ENCODE data around the gene TRIO.

The TRIO gene

DNA sequence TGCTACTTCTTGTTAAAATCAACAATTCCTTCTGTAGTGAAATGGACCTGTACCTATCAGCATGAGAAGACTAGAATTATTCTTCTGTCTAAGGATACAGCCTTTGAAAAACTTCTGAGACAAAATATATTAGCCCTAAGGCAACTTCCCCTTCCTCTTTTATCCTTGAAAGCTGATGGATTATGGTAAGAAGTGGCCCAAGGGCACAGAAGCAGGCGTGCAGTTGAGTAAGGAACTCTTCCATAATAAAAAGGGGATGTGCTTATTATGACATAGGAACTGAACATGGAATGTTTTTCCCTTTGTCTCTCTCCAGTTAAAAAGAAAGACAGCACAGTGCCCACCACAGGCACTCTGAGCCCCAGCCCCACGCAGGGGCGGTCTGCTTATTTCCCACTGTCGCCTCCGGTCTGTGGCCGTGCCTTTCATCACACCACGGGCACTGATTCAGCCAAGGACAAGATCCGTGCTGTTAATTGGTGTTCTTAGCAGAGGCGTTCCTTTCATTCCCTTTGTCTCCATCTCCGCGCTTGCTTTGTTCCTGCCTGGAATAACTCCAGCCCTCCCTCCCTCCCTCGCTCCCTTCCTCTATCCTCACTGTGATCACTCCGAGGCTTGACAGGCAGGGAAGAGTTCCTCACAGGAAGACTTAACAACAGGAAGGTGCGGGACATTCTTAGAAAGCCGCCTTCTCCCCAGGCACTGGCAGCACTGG, 302.6 kb downstream of the TRIO start:
- H3K4me3 Mint-ChIP-seq = no peak overlapping the region
- H3K4me1 Mint-ChIP-seq = peaks cover 17% of the 10 kb centered on the region
- ATAC-seq (no peak), DNase-seq (no peak)
- H3K9me3 Mint-ChIP-seq = no peaks in the 10 kb centered on the region
- H3K27me3 Mint-ChIP-seq = peaks cover 10% of the 10 kb centered on the region
- no peak overlapping the region for H3K27ac Mint-ChIP-seq

GRCh38 chr5:14447958-14448911, 305.1 kb downstream of the TRIO start:
- H3K27ac Mint-ChIP-seq = peak overlapping the region; percentile 21 to 49
- H3K27me3 Mint-ChIP-seq = no peaks in the 10 kb centered on the region
- peaks cover 23% of the 10 kb centered on the region for H3K4me1 Mint-ChIP-seq
- no peaks in the 10 kb centered on the region for H3K9me3 Mint-ChIP-seq
- H3K4me3 Mint-ChIP-seq = no peak overlapping the region
- ATAC-seq (no peak), DNase-seq (no peak)

- H3K4me1 Mint-ChIP-seq = peaks cover 23% of the 10 kb centered on the region
- no peak overlapping the region for H3K27ac Mint-ChIP-seq
- no peak overlapping the region for H3K4me3 Mint-ChIP-seq
- no peaks in the 10 kb centered on the region for H3K27me3 Mint-ChIP-seq
- no peak for DNase-seq
- no peak for ATAC-seq
- H3K9me3 Mint-ChIP-seq = no peaks in the 10 kb centered on the region
These were observed 306.0 kb downstream of the TRIO start for GRCh38 chr5:14449052-14449661.

GRCh38 chr5:14450018-14450524, 306.9 kb downstream of the TRIO start:
- DNase-seq = no peak
- Mint-ChIP-seq H3K27me3 (no peaks in the 10 kb centered on the region), H3K9me3 (no peaks in the 10 kb centered on the region), H3K4me3 (no peak overlapping the region), H3K4me1 (peaks cover 23% of the 10 kb centered on the region), H3K27ac (no peak overlapping the region)
- peak; percentile 64 for ATAC-seq

DNA sequence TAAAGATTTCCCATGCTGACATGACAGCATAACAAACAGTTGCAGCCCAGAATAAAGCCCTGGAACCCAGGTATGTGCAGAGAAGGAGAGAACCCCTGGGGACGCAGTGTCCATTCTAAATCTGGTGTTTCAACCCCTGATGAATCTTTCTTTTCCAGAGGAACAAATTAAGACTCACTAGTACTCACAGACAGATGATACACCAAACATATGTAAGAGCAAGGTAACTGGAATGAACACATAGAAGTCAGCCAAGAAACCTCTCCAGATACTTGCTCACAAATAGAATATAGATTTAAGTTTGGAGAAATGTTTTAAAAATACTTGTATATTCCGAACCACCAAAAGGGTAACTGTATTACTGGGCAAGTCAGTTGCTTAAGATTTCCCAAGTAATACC, 307.6 kb downstream of the TRIO start:
- Mint-ChIP-seq H3K4me1 (peaks cover 23% of the 10 kb centered on the region), H3K27me3 (no peaks in the 10 kb centered on the region), H3K27ac (no peak overlapping the region), H3K4me3 (no peak overlapping the region), H3K9me3 (no peaks in the 10 kb centered on the region)
- ATAC-seq (no peak), DNase-seq (no peak)

DNA sequence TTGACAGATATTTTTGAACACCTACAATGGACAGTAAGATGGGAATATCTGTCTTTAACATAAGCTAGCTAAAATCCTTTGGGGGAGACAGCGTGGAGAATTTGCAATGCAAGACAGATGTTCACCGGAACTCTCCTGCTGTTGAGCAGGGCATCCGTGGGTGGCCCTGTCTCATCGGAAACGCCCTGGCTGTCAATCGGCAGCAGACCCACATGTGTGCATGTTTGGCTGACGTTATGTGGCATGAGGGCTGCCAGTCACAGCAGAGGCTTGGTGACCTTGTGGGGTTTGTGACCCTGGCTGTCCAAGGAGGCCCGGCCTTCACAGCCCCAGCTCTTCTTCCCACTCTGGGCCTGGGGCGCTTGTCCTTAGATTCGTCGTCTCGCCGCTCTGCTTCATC, 308.7 kb downstream of the TRIO start:
- H3K4me3 Mint-ChIP-seq = no peak overlapping the region
- no peak for ATAC-seq

GRCh38 chr5:14452685-14453454, 309.7 kb downstream of the TRIO start:
- ATAC-seq (no peak), DNase-seq (no peak)
- Mint-ChIP-seq H3K4me3 (no peak overlapping the region), H3K9me3 (no peaks in the 10 kb centered on the region), H3K4me1 (peaks cover 23% of the 10 kb centered on the region), H3K27me3 (no peaks in the 10 kb centered on the region), H3K27ac (no peak overlapping the region)

More for the DNA sequence above, 308.7 kb downstream of the TRIO start:
- Mint-ChIP-seq H3K27ac (no peak overlapping the region), H3K9me3 (no peaks in the 10 kb centered on the region), H3K27me3 (no peaks in the 10 kb centered on the region), H3K4me1 (peaks cover 23% of the 10 kb centered on the region)
- DNase-seq = no peak

- ATAC-seq (no peak), DNase-seq (no peak)
- H3K27ac Mint-ChIP-seq = no peak overlapping the region
- H3K4me3 Mint-ChIP-seq = no peak overlapping the region
- peaks cover 17% of the 10 kb centered on the region for H3K4me1 Mint-ChIP-seq
- no peaks in the 10 kb centered on the region for H3K9me3 Mint-ChIP-seq
- H3K27me3 Mint-ChIP-seq = no peaks in the 10 kb centered on the region
These were observed 310.3 kb downstream of the TRIO start for GRCh38 chr5:14453481-14453880.

DNA sequence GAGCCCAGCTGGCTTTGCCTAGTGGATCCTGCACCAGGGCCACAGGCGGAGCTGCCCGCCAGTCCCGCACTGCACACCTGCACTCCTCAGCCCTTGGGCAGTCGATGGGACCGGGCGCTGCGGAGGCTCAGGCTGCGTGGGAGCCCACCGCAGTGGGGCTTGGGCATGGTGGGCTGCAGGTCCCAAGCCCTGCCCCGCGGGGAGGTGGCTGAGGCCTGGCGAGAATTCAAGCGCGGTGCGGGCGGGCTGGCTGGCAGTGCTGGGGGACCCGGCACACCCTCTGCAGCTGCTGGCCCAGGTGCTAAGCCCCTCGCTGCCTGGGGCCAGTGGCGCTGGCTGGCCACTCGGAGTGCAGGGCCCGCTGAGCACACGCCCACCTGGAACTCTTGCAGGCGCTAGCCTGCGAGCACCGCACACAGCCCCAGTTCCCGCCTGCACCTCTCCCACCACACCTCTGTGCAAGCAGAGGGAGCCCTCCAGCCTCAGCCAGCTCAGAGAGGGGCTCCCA, 312.7 kb downstream of the TRIO start:
- Mint-ChIP-seq H3K9me3 (no peaks in the 10 kb centered on the region), H3K27ac (no peak overlapping the region), H3K27me3 (no peaks in the 10 kb centered on the region), H3K4me3 (no peak overlapping the region), H3K4me1 (peaks cover 6% of the 10 kb centered on the region)
- peak; percentile 43 for ATAC-seq
- DNase-seq = no peak

DNA sequence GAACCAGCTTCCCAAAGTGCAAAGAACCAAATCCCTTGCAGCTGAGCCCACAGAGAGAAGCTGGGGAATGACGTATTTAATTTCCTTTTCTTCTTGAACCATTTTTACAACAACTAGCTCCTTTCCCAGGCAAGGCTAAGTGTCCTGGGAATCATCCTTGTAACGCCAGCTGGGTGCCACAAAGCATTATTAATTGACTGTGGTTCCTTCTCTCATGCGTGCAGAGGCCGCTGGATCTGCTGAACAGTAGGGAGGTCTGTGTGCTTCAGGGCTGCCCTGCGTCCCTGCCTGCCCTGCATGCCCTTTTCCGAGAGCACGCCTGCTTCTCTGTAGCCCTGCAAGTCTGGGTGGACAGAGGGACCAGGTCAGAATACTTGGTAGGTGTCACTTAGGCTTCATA, 314.3 kb downstream of the TRIO start:
- ATAC-seq = no peak

GRCh38 chr5:14458414-14458813, 315.3 kb downstream of the TRIO start:
- Mint-ChIP-seq H3K4me3 (no peak overlapping the region), H3K9me3 (no peaks in the 10 kb centered on the region), H3K27me3 (no peaks in the 10 kb centered on the region), H3K4me1 (no peaks in the 10 kb centered on the region), H3K27ac (peak overlapping the region in 1 of 2 donors; percentile 35)
- DNase-seq (no peak), ATAC-seq (no peak)

More for the DNA sequence above, 314.3 kb downstream of the TRIO start:
- no peaks in the 10 kb centered on the region for H3K4me1 Mint-ChIP-seq
- no peak for DNase-seq
- H3K4me3 Mint-ChIP-seq = no peak overlapping the region
- H3K27me3 Mint-ChIP-seq = no peaks in the 10 kb centered on the region
- no peaks in the 10 kb centered on the region for H3K9me3 Mint-ChIP-seq
- H3K27ac Mint-ChIP-seq = peak overlapping the region in 1 of 2 donors; percentile 65

GRCh38 chr5:14460844-14461398, 317.8 kb downstream of the TRIO start:
- DNase-seq = no peak
- H3K9me3 Mint-ChIP-seq = no peaks in the 10 kb centered on the region
- no peaks in the 10 kb centered on the region for H3K4me1 Mint-ChIP-seq
- no peak for ATAC-seq
- no peak overlapping the region for H3K4me3 Mint-ChIP-seq
- H3K27me3 Mint-ChIP-seq = no peaks in the 10 kb centered on the region
- H3K27ac Mint-ChIP-seq = peak overlapping the region in 1 of 2 donors; percentile 20

- no peaks in the 10 kb centered on the region for H3K9me3 Mint-ChIP-seq
- H3K27ac Mint-ChIP-seq = peak overlapping the region in 1 of 2 donors; percentile 77
These were observed 319.5 kb downstream of the TRIO start for GRCh38 chr5:14462681-14463080.

DNA sequence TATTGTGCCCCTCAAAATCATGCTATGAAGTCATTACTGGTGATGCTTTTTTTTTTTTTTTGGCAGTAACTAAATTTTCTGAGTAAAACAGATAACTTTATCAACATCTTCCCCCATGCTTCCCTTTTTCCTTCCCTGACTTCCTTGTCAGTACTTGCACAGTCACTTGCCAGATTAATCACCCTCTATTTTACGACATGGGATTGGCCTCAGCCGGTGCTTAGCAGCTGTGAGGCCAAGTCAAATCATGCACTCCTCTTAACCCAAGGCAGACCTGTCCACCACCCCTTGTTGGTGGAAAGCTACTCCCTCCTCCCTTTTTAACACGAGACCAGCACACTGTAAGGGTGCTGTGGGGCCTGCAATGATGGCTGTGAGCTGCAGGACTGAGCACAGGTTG, 320.5 kb downstream of the TRIO start:
- no peaks in the 10 kb centered on the region for H3K9me3 Mint-ChIP-seq

More at GRCh38 chr5:14462681-14463080, 319.5 kb downstream of the TRIO start:
- DNase-seq (no peak), ATAC-seq (no peak)
- H3K4me1 Mint-ChIP-seq = no peaks in the 10 kb centered on the region
- no peaks in the 10 kb centered on the region for H3K27me3 Mint-ChIP-seq
- H3K4me3 Mint-ChIP-seq = no peak overlapping the region

More for the DNA sequence above, 320.5 kb downstream of the TRIO start:
- ATAC-seq = no peak
- H3K27me3 Mint-ChIP-seq = peaks cover 1% of the 10 kb centered on the region
- no peaks in the 10 kb centered on the region for H3K4me1 Mint-ChIP-seq
- no peak for DNase-seq
- H3K27ac Mint-ChIP-seq = peak overlapping the region in 1 of 2 donors; percentile 16
- H3K4me3 Mint-ChIP-seq = no peak overlapping the region

Measured in stimulated activated naive CD8-positive, alpha-beta T cell treated with anti-CD3 and anti-CD28 coated beads, Interleukin-15, amount 100 ng/mL, for 72 hours (primary cell).